BJ (cell line): Measurements from ENCODE around the gene GNL1. TPM values are rescaled to one million over a fixed set of nuclear protein-coding genes. Genes with fewer than 3 reads are reported as not detected.

ENCODE experiments used
- CTCF ChIA-PET: fragments of 350-600 bp; formaldehyde crosslinking; extraction: SDS; loops from one replicate; lab custom pipeline; 2021; ENCODE audit warnings: antibody characterized with exemption, inconsistent platforms; lab: Yijun Ruan, JAX
- POLR2A ChIA-PET: fragments of 300-600 bp; sonication (Branson Sonifier 250); formaldehyde crosslinking; extraction: SDS; loops from one replicate; lab custom pipeline; 2021; ENCODE audit warnings: antibody characterized with exemption; lab: Charles Lee
- DNase-seq: peaks from one replicate; pipeline ENCODE4 v3.0.0-alpha.2; 2011; ENCODE audit warnings: low read depth
- H3K27me3 ChIP-seq: 2 replicates; pipeline ENCODE4 v1.6.0; 2011; ENCODE audit warnings: low read length; ENCODE audit not compliant: control insufficient read depth, insufficient read depth
- H3K36me3 ChIP-seq: 2 replicates; pipeline ENCODE4 v1.5.1; 2011; ENCODE audit warnings: low read length; ENCODE audit not compliant: control insufficient read depth, insufficient read depth
- H3K4me3 ChIP-seq: 2 replicates; pipeline ENCODE4 v1.5.1; 2011; ENCODE audit warnings: low read depth, mild to moderate bottlenecking, control low read depth, low read length
- polyA plus RNA-seq: library from polyadenylated mRNA; depleted of rRNA; stranded (reverse); fragments of >200 nt; gene quantifications from 2 replicates; pipeline ENCODE4 v1.2.3, GENCODE V29; 2011
- TF ChIP-seq, protein P1 (sequence below): IDR thresholded peaks from 2 replicates; pipeline ENCODE4 v1.5.1; 2011; ENCODE audit warnings: low read depth, mild to moderate bottlenecking, control low read depth, inconsistent platforms, low read length, moderate library complexity; ENCODE audit not compliant: insufficient read depth

Gene GNL1
- polyA plus RNA-seq, 1 experiment: 47.6 TPM

DNA sequence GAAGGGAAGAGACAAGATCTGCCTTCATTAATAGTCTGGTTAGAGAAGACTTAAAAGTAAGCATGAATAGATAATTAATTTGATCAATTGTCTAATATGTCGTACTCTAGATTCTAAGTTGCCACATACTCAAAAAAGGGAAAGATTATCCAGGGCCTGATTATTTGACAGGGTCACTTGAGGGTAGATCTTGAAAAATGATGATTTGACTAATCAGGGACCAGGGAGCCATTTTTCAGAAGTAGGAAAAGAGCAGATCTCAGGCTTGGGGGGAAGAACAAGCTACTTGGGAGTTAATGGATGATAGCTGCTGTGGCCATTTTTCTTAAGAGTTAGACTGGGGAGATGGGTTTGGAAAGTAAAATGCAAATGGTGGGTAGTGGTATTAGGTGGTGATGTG is 36.0 kb upstream of the GNL1 start:
- POLR2A ChIA-PET: no interaction called here
- H3K4me3 ChIP-seq: no peak overlapping the region
- TF ChIP-seq, protein P1, sequence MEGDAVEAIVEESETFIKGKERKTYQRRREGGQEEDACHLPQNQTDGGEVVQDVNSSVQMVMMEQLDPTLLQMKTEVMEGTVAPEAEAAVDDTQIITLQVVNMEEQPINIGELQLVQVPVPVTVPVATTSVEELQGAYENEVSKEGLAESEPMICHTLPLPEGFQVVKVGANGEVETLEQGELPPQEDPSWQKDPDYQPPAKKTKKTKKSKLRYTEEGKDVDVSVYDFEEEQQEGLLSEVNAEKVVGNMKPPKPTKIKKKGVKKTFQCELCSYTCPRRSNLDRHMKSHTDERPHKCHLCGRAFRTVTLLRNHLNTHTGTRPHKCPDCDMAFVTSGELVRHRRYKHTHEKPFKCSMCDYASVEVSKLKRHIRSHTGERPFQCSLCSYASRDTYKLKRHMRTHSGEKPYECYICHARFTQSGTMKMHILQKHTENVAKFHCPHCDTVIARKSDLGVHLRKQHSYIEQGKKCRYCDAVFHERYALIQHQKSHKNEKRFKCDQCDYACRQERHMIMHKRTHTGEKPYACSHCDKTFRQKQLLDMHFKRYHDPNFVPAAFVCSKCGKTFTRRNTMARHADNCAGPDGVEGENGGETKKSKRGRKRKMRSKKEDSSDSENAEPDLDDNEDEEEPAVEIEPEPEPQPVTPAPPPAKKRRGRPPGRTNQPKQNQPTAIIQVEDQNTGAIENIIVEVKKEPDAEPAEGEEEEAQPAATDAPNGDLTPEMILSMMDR: no peak
- no peak for DNase-seq
- no peaks in the 10 kb centered on the region for H3K27me3 ChIP-seq
- CTCF ChIA-PET: interaction anchor here (0.8 to 2.8 kb wide), 5 partner anchors 17 to 110 kb away, joined by 3 to 7 read pairs (median 4); no protein-coding TSS in a partner anchor
- peaks cover 17% of the 10 kb centered on the region for H3K36me3 ChIP-seq

DNA sequence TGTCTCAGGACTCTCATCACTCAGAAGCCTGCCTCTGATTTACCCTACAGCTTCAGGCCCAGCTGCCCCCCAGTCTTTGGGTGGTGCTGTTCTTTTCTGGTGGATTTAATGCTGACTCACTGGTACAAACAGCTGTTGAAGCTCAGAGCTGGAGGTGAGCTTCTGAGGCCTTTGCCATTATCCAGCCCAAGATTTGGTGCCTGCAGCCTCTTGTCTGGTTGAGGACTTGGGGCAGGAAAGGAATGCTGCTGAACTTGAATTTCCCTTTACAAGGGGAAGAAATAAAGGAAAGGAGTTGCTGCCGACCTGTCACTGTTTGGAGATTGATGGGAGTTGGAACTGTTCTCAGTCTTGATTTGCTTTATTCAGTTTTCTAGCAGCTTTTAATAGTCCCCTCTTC is 34.7 kb upstream of the GNL1 start:
- CTCF ChIA-PET: interaction anchor here (0.7 to 1.5 kb wide), 7 partner anchors 10 to 119 kb away, joined by 3 to 4 read pairs (median 3); partner anchors contain the start of gene ABCF1
- POLR2A ChIA-PET: no interaction called here
- TF ChIP-seq, protein P1: no peak
- H3K36me3 ChIP-seq: peaks cover 25% of the 10 kb centered on the region
- H3K4me3 ChIP-seq: no peak overlapping the region
- no peaks in the 10 kb centered on the region for H3K27me3 ChIP-seq
- no peak for DNase-seq

DNA sequence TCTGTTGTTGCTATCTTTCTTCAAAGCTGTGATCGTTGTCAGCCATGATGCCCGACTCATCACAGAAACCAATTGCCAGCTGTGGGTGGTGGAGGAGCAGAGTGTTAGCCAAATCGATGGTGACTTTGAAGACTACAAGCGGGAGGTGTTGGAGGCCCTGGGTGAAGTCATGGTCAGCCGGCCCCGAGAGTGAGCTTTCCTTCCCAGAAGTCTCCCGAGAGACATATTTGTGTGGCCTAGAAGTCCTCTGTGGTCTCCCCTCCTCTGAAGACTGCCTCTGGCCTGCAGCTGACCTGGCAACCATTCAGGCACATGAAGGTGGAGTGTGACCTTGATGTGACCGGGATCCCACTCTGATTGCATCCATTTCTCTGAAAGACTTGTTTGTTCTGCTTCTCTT is 34.2 kb upstream of the GNL1 start:
- DNase-seq: no peak
- TF ChIP-seq, protein P1: no peak
- ChIA-PET POLR2A (no interaction called here), CTCF (interaction anchor here (0.8 to 1.5 kb wide), 6 partner anchors 8 to 119 kb away, joined by 3 to 4 read pairs (median 3); partner anchors contain the start of gene ABCF1)
- no peaks in the 10 kb centered on the region for H3K27me3 ChIP-seq
- H3K4me3 ChIP-seq: no peak overlapping the region
- H3K36me3 ChIP-seq: peaks cover 29% of the 10 kb centered on the region

DNA sequence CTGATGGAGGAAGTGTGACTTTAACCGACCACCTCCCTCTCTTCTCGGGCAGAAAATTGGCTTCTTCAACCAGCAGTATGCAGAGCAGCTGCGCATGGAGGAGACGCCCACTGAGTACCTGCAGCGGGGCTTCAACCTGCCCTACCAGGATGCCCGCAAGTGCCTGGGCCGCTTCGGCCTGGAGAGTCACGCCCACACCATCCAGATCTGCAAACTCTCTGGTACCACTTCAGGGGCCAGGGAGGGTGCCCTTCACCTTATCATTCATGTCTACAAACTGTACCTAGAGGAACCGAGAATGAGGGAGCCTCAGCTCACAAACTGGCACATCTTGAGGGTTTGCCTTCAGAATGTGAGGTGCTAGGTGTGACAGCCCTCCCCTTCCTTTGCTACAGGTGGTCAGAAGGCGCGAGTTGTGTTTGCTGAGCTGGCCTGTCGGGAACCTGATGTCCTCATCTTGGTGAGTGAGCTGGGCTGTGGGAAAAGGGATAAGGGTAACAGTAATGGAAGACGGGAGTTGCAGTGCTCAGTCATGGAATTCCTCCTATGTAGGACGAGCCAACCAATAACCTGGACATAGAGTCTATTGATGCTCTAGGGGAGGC is 33.6 kb upstream of the GNL1 start:
- TF ChIP-seq, protein P1: no peak
- H3K36me3 ChIP-seq: peaks cover 34% of the 10 kb centered on the region
- H3K4me3 ChIP-seq: no peak overlapping the region
- no peak for DNase-seq
- CTCF ChIA-PET: interaction anchor here (1.3 to 1.5 kb wide), 3 partner anchors 9 to 109 kb away, joined by 3 to 4 read pairs (median 3); no protein-coding TSS in a partner anchor
- POLR2A ChIA-PET: no interaction called here
- no peaks in the 10 kb centered on the region for H3K27me3 ChIP-seq

DNA sequence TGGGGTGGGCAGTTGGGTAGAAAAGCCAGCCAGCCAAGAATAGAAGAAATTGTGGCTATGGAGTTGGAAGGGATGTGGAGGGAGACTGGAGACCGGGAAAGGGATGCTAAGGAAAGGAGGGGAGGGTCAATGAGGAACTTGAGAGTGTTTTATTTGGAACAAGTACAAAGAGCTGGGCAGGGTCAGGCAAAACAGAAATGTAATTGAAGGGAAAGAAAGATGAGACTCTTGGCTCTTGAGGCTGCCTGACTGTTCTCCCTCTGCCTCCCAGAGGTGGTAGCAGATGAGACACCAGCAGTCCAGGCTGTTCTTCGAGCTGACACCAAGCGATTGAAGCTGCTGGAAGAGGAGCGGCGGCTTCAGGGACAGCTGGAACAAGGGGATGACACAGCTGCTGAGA is 27.6 kb upstream of the GNL1 start:
- TF ChIP-seq, protein P1: no peak
- ChIA-PET CTCF (interaction anchor here (0.6 to 0.9 kb wide), 2 partner anchors 39 to 1564 kb away, joined by 3 to 4 read pairs; no protein-coding TSS in a partner anchor), POLR2A (no interaction called here)
- Histone ChIP-seq H3K36me3 (peaks cover 41% of the 10 kb centered on the region), H3K27me3 (no peaks in the 10 kb centered on the region), H3K4me3 (no peak overlapping the region)
- DNase-seq: no peak
